SK-N-SH (cell line): ENCODE measurements around the gene TNFRSF12A. TPM values are rescaled to one million over a fixed set of nuclear protein-coding genes. Genes with fewer than 3 reads are reported as not detected.

Experiments used
- CTCF ChIA-PET: fragments of 300-600, 350-600 bp; formaldehyde crosslinking; extraction: SDS; loops from one replicate; lab custom pipeline; 2021; lab: Yijun Ruan, JAX
- POLR2A ChIA-PET: fragments of 350-600 bp; sonication (Branson Sonifier 250); formaldehyde crosslinking; extraction: SDS; loops from one replicate; lab custom pipeline; 2020; ENCODE audit warnings: antibody characterized with exemption, inconsistent platforms; lab: Yijun Ruan, JAX
- DNase-seq: peaks from one replicate; pipeline ENCODE4 v3.0.0; 2012
- H2AFZ ChIP-seq: fragments of 200-600 bp; sonication (generic); 2 replicates; pipeline ENCODE4 v1.8.1; 2016; ENCODE audit warnings: antibody characterized with exemption, mild to moderate bottlenecking, low read depth
- H3F3A ChIP-seq: fragments of 200-600 bp; sonication (generic); replicated peaks from 2 replicates; pipeline ENCODE3; 2016; ENCODE audit warnings: antibody characterized with exemption, mild to moderate bottlenecking; ENCODE audit not compliant: insufficient read depth
- H3K27ac ChIP-seq, 2 experiments: fragments of 200-500 bp in 1 of 2; fragments of 200-600 bp in 1 of 2; sonication (Bioruptor generic) in 1 of 2; sonication (generic), shearing (Covaris generic) in 1 of 2; 2 replicates each; pipeline versions ENCODE4 v1.5.1 to v1.6.1; 2014 to 2016; ENCODE audit warnings: low read depth in 2 of 2, inconsistent platforms in 1 of 2, low read length in 1 of 2, mild to moderate bottlenecking in 1 of 2, mixed read lengths in 1 of 2
- H3K27me3 ChIP-seq: fragments of 200-600 bp; sonication (generic), shearing (Covaris generic); 2 replicates; pipeline ENCODE4 v1.6.1; 2016; ENCODE audit warnings: mixed run types; ENCODE audit not compliant: insufficient read depth
- H3K36me3 ChIP-seq, 2 experiments: fragments of 200-500 bp in 1 of 2; fragments of 200-600 bp in 1 of 2; sonication (Bioruptor generic) in 1 of 2; sonication (generic) in 1 of 2; replicated peaks in 1 of 2; 2 replicates each; pipeline versions ENCODE3 to v1.5.1; 2014 to 2016; ENCODE audit warnings: low read length in 1 of 2, mild to moderate bottlenecking in 1 of 2; ENCODE audit not compliant: insufficient read depth in 2 of 2, control insufficient read depth in 1 of 2
- H3K4me1 ChIP-seq, 2 experiments: fragments of 200-500 bp in 1 of 2; fragments of 200-600 bp in 1 of 2; sonication (Bioruptor generic) in 1 of 2; sonication (generic), shearing (Covaris generic) in 1 of 2; 2 replicates each; pipeline versions ENCODE4 v1.5.1 to v1.6.1; 2014 to 2016; ENCODE audit warnings: low read depth in 1 of 2, low read length in 1 of 2, mixed run types in 1 of 2; ENCODE audit not compliant: insufficient read depth in 2 of 2, control insufficient read depth in 1 of 2
- H3K4me2 ChIP-seq: fragments of 200-600 bp; sonication (generic), shearing (Covaris generic); 2 replicates; pipeline ENCODE4 v1.6.1; 2017; ENCODE audit warnings: mixed run types
- H3K4me3 ChIP-seq, 2 experiments: fragments of 200-500 bp in 1 of 2; fragments of 200-600 bp in 1 of 2; sonication (Bioruptor generic) in 1 of 2; sonication (generic), shearing (Covaris generic) in 1 of 2; 2 replicates each; pipeline versions ENCODE4 v1.5.1 to v1.8.1; 2014 to 2016; ENCODE audit warnings: low read depth in 2 of 2, inconsistent platforms in 1 of 2, low read length in 1 of 2, mild to moderate bottlenecking in 1 of 2, mixed read lengths in 1 of 2, moderate library complexity in 1 of 2
- H3K79me2 ChIP-seq: fragments of 200-600 bp; sonication (generic); 2 replicates; pipeline ENCODE4 v1.8.1; 2017; ENCODE audit warnings: mild to moderate bottlenecking; ENCODE audit not compliant: insufficient read depth
- H3K9ac ChIP-seq: fragments of 200-600 bp; sonication (generic); 2 replicates; pipeline ENCODE4 v1.6.1; 2017; ENCODE audit warnings: mixed run types
- H3K9me2 ChIP-seq: fragments of 200-600 bp; sonication (generic); 2 replicates; pipeline ENCODE4 v1.6.1; 2017; ENCODE audit warnings: mixed run types
- H3K9me3 ChIP-seq: fragments of 200-600 bp; sonication (generic); 2 replicates; pipeline ENCODE4 v1.6.1; 2017; ENCODE audit warnings: mixed run types, mild to moderate bottlenecking, moderate library complexity
- H4K20me1 ChIP-seq: fragments of 200-600 bp; sonication (generic); 2 replicates; pipeline ENCODE4 v1.6.1; 2017; ENCODE audit warnings: mild to moderate bottlenecking, mixed run types; ENCODE audit not compliant: insufficient read depth
- FOSL2 ChIP-seq: IDR thresholded peaks from 2 replicates; pipeline ENCODE4 v1.4.0; 2012; ENCODE audit warnings: low read depth, mild to moderate bottlenecking, moderate library complexity, borderline replicate concordance
- FOXJ3 ChIP-seq: sonication (generic); formaldehyde crosslinking; IDR thresholded peaks from 2 replicates; pipeline ENCODE4 v1.5.1; 2020; ENCODE audit warnings: mild to moderate bottlenecking, missing genetic modification reagents
- FOXM1 ChIP-seq: IDR thresholded peaks from 2 replicates; pipeline ENCODE4 v1.4.0; 2012; ENCODE audit warnings: low read depth, mild to moderate bottlenecking
- GABPA ChIP-seq: IDR thresholded peaks from 2 replicates; pipeline ENCODE4 v1.4.0; 2012; ENCODE audit warnings: low read depth, mild to moderate bottlenecking
- GATA2 ChIP-seq: sonication (generic); formaldehyde crosslinking; IDR thresholded peaks from 2 replicates; pipeline ENCODE4 v1.5.0; 2020; ENCODE audit warnings: mild to moderate bottlenecking, missing genetic modification reagents
- IRF3 ChIP-seq: fragments of 150-350 bp; IDR thresholded peaks from 2 replicates; pipeline ENCODE4 v1.6.1; 2016; ENCODE audit warnings: mild to moderate bottlenecking, low read depth, low read length
- NFIC ChIP-seq: IDR thresholded peaks from 2 replicates; pipeline ENCODE4 v1.4.0; 2012; ENCODE audit warnings: borderline replicate concordance
- NRF1 ChIP-seq: IDR thresholded peaks from 2 replicates; pipeline ENCODE4 v1.6.1; 2012; ENCODE audit warnings: low read depth, mild to moderate bottlenecking, low read length
- PBX3 ChIP-seq: IDR thresholded peaks from 2 replicates; pipeline ENCODE4; 2012
- RAD21 ChIP-seq: IDR thresholded peaks from 2 replicates; pipeline ENCODE4 v1.6.1; 2012; ENCODE audit warnings: mild to moderate bottlenecking, low read length
- SMC3 ChIP-seq: IDR thresholded peaks from 2 replicates; pipeline ENCODE4 v1.6.1; 2012; ENCODE audit warnings: low read depth, low read length, improper control_type of control experiment
- TCF12 ChIP-seq: IDR thresholded peaks from 2 replicates; pipeline ENCODE4 v1.4.0; 2012
- TEAD4 ChIP-seq: IDR thresholded peaks from 2 replicates; pipeline ENCODE4 v1.4.0; 2012; ENCODE audit warnings: mild to moderate bottlenecking, borderline replicate concordance; ENCODE audit not compliant: insufficient read depth
- USF2 ChIP-seq: fragments of 150-350 bp; IDR thresholded peaks from 2 replicates; pipeline ENCODE4 v1.6.1; 2017; ENCODE audit warnings: antibody characterized with exemption, low read length, low read depth, borderline replicate concordance
- WGBS: methylation state at CpG from one replicate; pipeline ENCODE4 v1.1.6; 2017; ENCODE audit warnings: low lambda C conversion rate; 5-methylcytosine and 5-hydroxymethylcytosine counted together
- polyA plus RNA-seq, 3 experiments: library from polyadenylated mRNA; depleted of rRNA; stranded (reverse); fragments of >200 nt; gene quantifications; 2 replicates each; pipeline ENCODE4 v1.2.3, GENCODE V29; 2012
- small RNA-seq, 7 experiments: library from RNA; depleted of rRNA; stranded (forward); fragments of <200 nt; gene quantifications; one replicate each; pipeline ENCODE3, GENCODE V24; 2012

The TNFRSF12A gene
- polyA plus RNA-seq, 1 of the 3 experiments (the other 2 are of a cell fraction): 374 TPM

GRCh38 chr16:3071655-3072054 lies 51.5 kb downstream of the TNFRSF12A start:
- ChIA-PET CTCF (interaction anchor here (2.9 kb wide), 1 partner anchor 13 kb away, joined by 12 read pairs; no protein-coding TSS in a partner anchor), POLR2A (no interaction called here)
- no peaks in the 10 kb centered on the region for H4K20me1 ChIP-seq
- H3K9me3 ChIP-seq: no peaks in the 10 kb centered on the region
- H3K4me1 ChIP-seq: no peaks in the 10 kb centered on the region
- no peak overlapping the region for H3K4me3 ChIP-seq
- peaks cover 15% of the 10 kb centered on the region for H3K27me3 ChIP-seq
- H3K9me2 ChIP-seq: no peaks in the 10 kb centered on the region
- H3F3A ChIP-seq: no peaks in the 10 kb centered on the region
- no peak overlapping the region for H3K9ac ChIP-seq
- no peak overlapping the region for H3K4me2 ChIP-seq
- H3K79me2 ChIP-seq: no peaks in the 10 kb centered on the region
- no peak for DNase-seq
- no peak overlapping the region for H2AFZ ChIP-seq
- H3K27ac ChIP-seq: no peak overlapping the region
- 80% methylated on average over 7 of the region's 7 CpGs for WGBS
- H3K36me3 ChIP-seq: no peaks in the 10 kb centered on the region
- TF ChIP-seq FOXJ3 (no peak), SMC3 (no peak), IRF3 (no peak), GABPA (no peak), PBX3 (no peak), RAD21 (no peak), NRF1 (no peak), USF2 (no peak), TEAD4 (no peak), NFIC (no peak), FOSL2 (no peak), TCF12 (no peak), FOXM1 (no peak), GATA2 (CRISPR knock-in tag) (no peak)

Small RNA genes lying within 50 kb of the gene (small RNA-seq; reads per million reads assigned to genes)
- 0 to 8.3 (median 0) reads per million in 7 experiments for gene LINC00514

Other genes with a start within 250 kb of the TNFRSF12A start
- gene ELOB, start 243.1 kb upstream of the TNFRSF12A start, polyA plus RNA-seq (2012; rRNA removed): 327 and 329 TPM in 2 replicates
- gene PRSS33, start 232.8 kb upstream of the TNFRSF12A start, polyA plus RNA-seq (2012; rRNA removed): not detected in 2 replicates
- gene PRSS41, start 221.9 kb upstream of the TNFRSF12A start, polyA plus RNA-seq (2012; rRNA removed): not detected in 2 replicates
- gene PRSS21, start 203.1 kb upstream of the TNFRSF12A start, polyA plus RNA-seq (2012; rRNA removed): not detected in 2 replicates
- 0.26 and 0.47 TPM in 2 replicates for gene ZG16B, start 190.1 kb upstream of the TNFRSF12A start, polyA plus RNA-seq (2012; rRNA removed)
- not detected in 2 replicates for gene PRSS22, start 162.2 kb upstream of the TNFRSF12A start, polyA plus RNA-seq (2012; rRNA removed)
- 56.4 and 64.8 TPM in 2 replicates for gene FLYWCH2, start 137.2 kb upstream of the TNFRSF12A start, polyA plus RNA-seq (2012; rRNA removed)
- 22.4 and 30.1 TPM in 2 replicates for gene FLYWCH1, start 108.4 kb upstream of the TNFRSF12A start, polyA plus RNA-seq (2012; rRNA removed)
- 0.24 and 0.77 TPM in 2 replicates for gene KREMEN2, start 56.1 kb upstream of the TNFRSF12A start, polyA plus RNA-seq (2012; rRNA removed)
- gene PAQR4, start 51.0 kb upstream of the TNFRSF12A start, polyA plus RNA-seq (2012; rRNA removed): 8.4 and 8.8 TPM in 2 replicates
- gene PKMYT1, start 39.9 kb upstream of the TNFRSF12A start, polyA plus RNA-seq (2012; rRNA removed): 5.3 and 8.5 TPM in 2 replicates
- 0.08 TPM in 1 of 2 replicates, not detected in the other for gene CLDN9, start 7.4 kb upstream of the TNFRSF12A start, polyA plus RNA-seq (2012; rRNA removed)
- gene CLDN6, start 2.2 kb upstream of the TNFRSF12A start, polyA plus RNA-seq (2012; rRNA removed): 0.20 and 0.24 TPM in 2 replicates
- 34.7 and 54.9 TPM in 2 replicates for gene HCFC1R1, start 3.6 kb downstream of the TNFRSF12A start, polyA plus RNA-seq (2012; rRNA removed)
- 35.7 and 37.7 TPM in 2 replicates for gene THOC6, start 3.7 kb downstream of the TNFRSF12A start, polyA plus RNA-seq (2012; rRNA removed)
- gene BICDL2, start 16.6 kb downstream of the TNFRSF12A start, polyA plus RNA-seq (2012; rRNA removed): not detected in 2 replicates
- 0.03 and 0.05 TPM in 2 replicates for gene MMP25, start 26.2 kb downstream of the TNFRSF12A start, polyA plus RNA-seq (2012; rRNA removed)
- gene IL32, start 45.3 kb downstream of the TNFRSF12A start, polyA plus RNA-seq (2012; rRNA removed): 26.4 and 34.7 TPM in 2 replicates
- 0.05 TPM in 1 of 2 replicates, not detected in the other for gene ZSCAN10, start 78.9 kb downstream of the TNFRSF12A start, polyA plus RNA-seq (2012; rRNA removed)
- 7.6 and 9.7 TPM in 2 replicates for gene ZNF205, start 92.2 kb downstream of the TNFRSF12A start, polyA plus RNA-seq (2012; rRNA removed)
- 0.83 and 1.1 TPM in 2 replicates for gene ZNF213, start 114.7 kb downstream of the TNFRSF12A start, polyA plus RNA-seq (2012; rRNA removed)
- gene OR1F1, start 167.8 kb downstream of the TNFRSF12A start, polyA plus RNA-seq (2012; rRNA removed): 0.54 and 0.71 TPM in 2 replicates
- gene ZNF200, start 214.8 kb downstream of the TNFRSF12A start, polyA plus RNA-seq (2012; rRNA removed): 2.8 and 3.5 TPM in 2 replicates
- gene MEFV, start 236.3 kb downstream of the TNFRSF12A start, polyA plus RNA-seq (2012; rRNA removed): 0.02 TPM in 1 of 2 replicates, not detected in the other